Heart right ventricle (tissue), 16 donors: ENCODE measurements around the gene ARID5A. TPM values are rescaled to one million over a fixed set of nuclear protein-coding genes. Genes with fewer than 3 reads are reported as not detected.

Experiments
- ATAC-seq, 8 donors: fragments of 200-7000 bp; cut with Tn5 transposase; one replicate each; pipeline ENCODE4 v1.9.1; 2020; ENCODE audit warnings: mild to moderate bottlenecking in 8 of 8, moderate library complexity in 8 of 8, moderate number of reproducible peaks in 1 of 8
- DNase-seq, 2 donors: peaks; one replicate each; pipeline ENCODE4 v3.0.0-alpha.2; 2020
- H3K27ac ChIP-seq, 10 donors: fragments of 200-600 bp; sonication (generic) in 2 of 10; one replicate each; pipeline versions ENCODE4 v1.5.0 to v1.8.0; 2020 to 2022; ENCODE audit warnings: mild to moderate bottlenecking in 3 of 10
- H3K27me3 ChIP-seq, 7 donors: fragments of 200-600 bp; one replicate each; pipeline ENCODE4 v1.8.0; 2021 to 2022; ENCODE audit warnings: mild to moderate bottlenecking in 2 of 7
- H3K36me3 ChIP-seq, 9 donors: fragments of 200-600 bp; sonication (generic) in 1 of 9; one replicate each; pipeline versions ENCODE4 v1.5.0 to v1.8.0; 2020 to 2022; ENCODE audit warnings: mild to moderate bottlenecking in 2 of 9
- H3K4me1 ChIP-seq, 9 donors: fragments of 200-600 bp; sonication (generic) in 1 of 9; one replicate each; pipeline versions ENCODE4 v1.5.0 to v1.8.0; 2020 to 2022; ENCODE audit warnings: mild to moderate bottlenecking in 4 of 9
- H3K4me3 ChIP-seq, 10 donors: fragments of 200-600 bp; sonication (generic) in 2 of 10; one replicate each; pipeline versions ENCODE4 v1.5.0 to v1.8.0; 2020 to 2022; ENCODE audit warnings: mild to moderate bottlenecking in 7 of 10, moderate library complexity in 2 of 10
- H3K9me3 ChIP-seq, 11 donors: fragments of 200-600 bp in 10 of 11; sonication (generic) in 2 of 11; one replicate each; pipeline versions ENCODE4 v1.5.0 to v1.8.0; 2013 to 2022; ENCODE audit warnings: mild to moderate bottlenecking in 2 of 11, control low read depth in 1 of 11, moderate library complexity in 1 of 11
- WGBS, 2 donors: extraction: QIAGEN DNeasy Blood & Tissue Kit; methylation state at CpG; one replicate each; pipeline ENCODE4 v1.1.7; 2013; ENCODE audit warnings: inconsistent platforms in 1 of 2; 5-methylcytosine and 5-hydroxymethylcytosine counted together
- intact Hi-C, 10 donors: fragments of 100-400 bp; cut with DNase I; formaldehyde crosslinking; loops; one replicate each; pipeline versions ENCODE4 v1.11.1 to v1.14.2; 2022
- polyA plus RNA-seq, 2 donors: library from polyadenylated mRNA; stranded (reverse); fragments of 200-250 nt; gene quantifications; one replicate each; pipeline ENCODE4 v1.2.3, GENCODE V29; 2013
- total RNA-seq, 10 donors: library from RNA; stranded (reverse); fragmentation: NEBNext Ultra II Directional in 3 of 10; extraction: Animal tissue kit (Norgen Biotek cat#: 25700) in 3 of 10; gene quantifications; one replicate each; pipeline versions ENCODE4 v1.2.1 to v1.2.4, GENCODE V29; 2021 to 2023
- TF ChIP-seq, protein P1 (sequence below), 9 donors: fragments of 200-600 bp; sonication (generic) in 2 of 9; IDR thresholded peaks; one replicate each; pipeline versions ENCODE4 v1.5.0 to v1.8.0; 2021 to 2022; ENCODE audit warnings: antibody characterized with exemption in 9 of 9, mild to moderate bottlenecking in 5 of 9, moderate library complexity in 1 of 9
- donor health status: Arrhythmogenic right ventricular cardiomyopathy.
- donor health status: ischemic (EF 13 %, LVEDD 7.1; RV severe dilation, severe dysfunction).
- donor health status: healthy with polysubstance abuse.
- donor health status: DM: no; HTN: yes; CAD: no.
- donor health status: DM: no; HTN: no; CAD: no.
- donor health status: ischemic (EF 25% LVEDD 6.9; RV normal size, moderate dysfunction).
- donor health status: ischemic (EF 25% LVEDD 5.7; RV mildly dilated, moderate dysfunction).
- donor health status: healthy.
- donor health status: DM: yes; HTN: yes; CAD: no.
- donor health status: Ischemic cardiomyopathy.
- donor health status: ischemic (EF 35%, LVEDD 5.7; RV mildly dilated, moderate dysfunction).
- donor health status: nonischemic (EF 11% LVEDD 7.7; RV severe dilation, severe dysfunction).
- donor health status: DM: yes; HTN: yes; CAD: no.
- donor health status: PGD.
- donor health status: ischemic (EF 29% LVEDD 5.4; RV normal size, mild dysfunction).
- donor health status: nonischemic (EF 23%, LVEDD 6.1; RV moderate dilation, normal function).

The ARID5A gene
- total and polyA plus RNA-seq, 12 donors = 12.0 to 121 (median 41.1) TPM

DNA sequence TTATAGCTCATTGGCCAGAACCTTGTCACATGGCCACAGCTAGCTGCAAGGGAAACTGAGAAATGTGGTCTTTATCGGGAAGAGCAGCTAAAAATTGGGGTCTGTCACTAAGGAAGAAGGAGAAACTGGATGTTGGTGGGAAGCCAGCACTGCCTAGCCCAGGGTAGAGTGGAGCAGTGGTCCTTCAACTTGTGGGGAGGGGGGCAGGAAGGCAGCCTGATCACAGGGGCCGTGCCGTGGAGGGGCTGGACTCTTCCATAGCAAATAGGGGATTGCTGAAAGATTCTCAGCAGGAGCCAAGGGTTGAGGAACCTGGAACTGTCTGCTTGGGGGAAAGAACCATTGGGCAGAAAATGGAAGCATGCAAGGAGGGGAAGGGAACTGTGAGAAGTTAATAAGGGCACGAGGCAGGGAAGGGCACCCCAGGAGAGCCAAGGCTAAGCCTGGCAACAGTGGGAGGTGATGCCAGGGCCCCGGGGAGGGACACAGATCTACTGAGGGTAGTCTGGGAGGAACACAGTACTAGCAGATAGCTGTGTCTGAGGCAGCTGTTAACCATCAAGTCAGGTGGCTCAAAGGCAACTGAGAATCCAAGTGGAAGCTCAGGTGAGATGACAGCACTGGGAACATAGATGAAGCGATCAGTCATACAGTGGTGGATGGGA, 25.5 kb upstream of the ARID5A start:
- Histone ChIP-seq H3K36me3 (no peaks in the 10 kb centered on the region), H3K27me3 (no peaks in the 10 kb centered on the region), H3K27ac (no peak overlapping the region), H3K4me3 (no peak overlapping the region), H3K9me3 (no peaks in the 10 kb centered on the region), H3K4me1 (peaks cover 5 to 23% (median 15%) of the 10 kb centered on the region in 9 donors)
- TF ChIP-seq, protein P1, sequence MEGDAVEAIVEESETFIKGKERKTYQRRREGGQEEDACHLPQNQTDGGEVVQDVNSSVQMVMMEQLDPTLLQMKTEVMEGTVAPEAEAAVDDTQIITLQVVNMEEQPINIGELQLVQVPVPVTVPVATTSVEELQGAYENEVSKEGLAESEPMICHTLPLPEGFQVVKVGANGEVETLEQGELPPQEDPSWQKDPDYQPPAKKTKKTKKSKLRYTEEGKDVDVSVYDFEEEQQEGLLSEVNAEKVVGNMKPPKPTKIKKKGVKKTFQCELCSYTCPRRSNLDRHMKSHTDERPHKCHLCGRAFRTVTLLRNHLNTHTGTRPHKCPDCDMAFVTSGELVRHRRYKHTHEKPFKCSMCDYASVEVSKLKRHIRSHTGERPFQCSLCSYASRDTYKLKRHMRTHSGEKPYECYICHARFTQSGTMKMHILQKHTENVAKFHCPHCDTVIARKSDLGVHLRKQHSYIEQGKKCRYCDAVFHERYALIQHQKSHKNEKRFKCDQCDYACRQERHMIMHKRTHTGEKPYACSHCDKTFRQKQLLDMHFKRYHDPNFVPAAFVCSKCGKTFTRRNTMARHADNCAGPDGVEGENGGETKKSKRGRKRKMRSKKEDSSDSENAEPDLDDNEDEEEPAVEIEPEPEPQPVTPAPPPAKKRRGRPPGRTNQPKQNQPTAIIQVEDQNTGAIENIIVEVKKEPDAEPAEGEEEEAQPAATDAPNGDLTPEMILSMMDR (IDR thresholded peaks at IDR 0.05) = no peak
- DNase-seq (no peak), ATAC-seq (no peak)
- WGBS, 2 donors = 73 to 74% methylated on average over 6 of the region's 6 CpGs
- intact Hi-C loops = loop anchor here in 2 of 10 donors (5.0 to 10.0 kb wide), 2 partner anchors 366 to 374 kb away; partner anchors contain the start of genes ASTL (in 1 of the 2) and DUSP2 (in 1 of the 2)

DNA sequence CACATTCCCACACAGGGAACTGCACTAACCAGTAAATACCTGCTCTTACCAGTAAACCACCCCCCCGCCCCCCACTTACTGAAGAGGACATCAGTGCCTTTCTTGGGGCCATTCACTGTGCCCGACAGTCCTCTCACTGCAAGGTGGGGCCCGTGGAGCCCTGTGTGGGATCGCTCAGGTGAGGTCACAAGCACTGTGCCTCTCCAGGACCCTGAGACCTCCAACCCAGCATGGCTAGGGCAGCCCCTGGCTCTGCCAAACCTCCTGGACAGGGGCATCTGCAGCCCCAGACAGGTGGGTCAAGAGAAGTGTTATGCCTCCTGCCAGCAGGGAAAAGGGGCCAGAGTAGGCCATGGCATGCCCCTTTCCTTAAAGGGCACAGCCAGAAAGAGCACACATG, 24.7 kb upstream of the ARID5A start:
- no peak overlapping the region for H3K27ac ChIP-seq
- intact Hi-C loops = loop anchor here in 2 of 10 donors (5.0 to 10.0 kb wide), 2 partner anchors 367 to 375 kb away; partner anchors contain the start of genes ASTL (in 1 of the 2) and DUSP2 (in 1 of the 2)
- DNase-seq (no peak), ATAC-seq (no peak)
- H3K4me3 ChIP-seq = no peak overlapping the region
- no peaks in the 10 kb centered on the region for H3K36me3 ChIP-seq
- peaks cover 5 to 23% (median 15%) of the 10 kb centered on the region in 9 donors for H3K4me1 ChIP-seq
- H3K9me3 ChIP-seq = peaks cover 0 to 6% (median 2%) of the 10 kb centered on the region in 11 donors
- no peaks in the 10 kb centered on the region for H3K27me3 ChIP-seq
- TF ChIP-seq, protein P1 (IDR thresholded peaks at IDR 0.05) = no peak
- WGBS, 2 donors = 82 to 95% methylated on average over 4 of the region's 4 CpGs

DNA sequence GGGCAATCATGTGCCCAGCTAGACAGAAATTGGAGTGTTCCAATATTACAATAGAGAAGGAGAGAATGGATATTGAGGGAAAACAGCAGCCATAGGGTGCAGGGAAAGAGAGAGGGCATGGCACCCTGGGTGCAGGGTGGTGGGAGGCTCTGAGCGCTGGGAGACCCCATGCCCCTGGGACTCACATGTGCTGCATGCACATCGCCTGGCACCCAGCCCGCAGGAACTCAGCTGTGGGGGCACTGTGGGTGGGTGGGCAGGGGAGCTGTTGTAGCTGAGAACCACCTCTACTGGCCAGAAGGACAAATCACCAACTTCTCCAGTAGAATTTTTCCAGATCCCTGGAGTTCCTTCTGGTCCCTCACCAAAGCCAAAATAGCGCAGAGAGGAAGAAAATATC, 24.2 kb upstream of the ARID5A start:
- DNase-seq (no peak), ATAC-seq (no peak)
- peaks cover 5 to 23% (median 15%) of the 10 kb centered on the region in 9 donors for H3K4me1 ChIP-seq
- H3K27me3 ChIP-seq = no peaks in the 10 kb centered on the region
- no peaks in the 10 kb centered on the region for H3K36me3 ChIP-seq
- intact Hi-C loops = loop anchor here in 2 of 10 donors (5.0 to 10.0 kb wide), 2 partner anchors 368 to 375 kb away; partner anchors contain the start of genes ASTL (in 1 of the 2) and DUSP2 (in 1 of the 2)
- no peak overlapping the region for H3K4me3 ChIP-seq
- peaks cover 0 to 11% (median 5%) of the 10 kb centered on the region in 11 donors for H3K9me3 ChIP-seq
- TF ChIP-seq, protein P1 (IDR thresholded peaks at IDR 0.05) = no peak
- H3K27ac ChIP-seq = no peak overlapping the region
- 93 to 95% methylated on average over 4 of the region's 4 CpGs for WGBS, 2 donors

DNA sequence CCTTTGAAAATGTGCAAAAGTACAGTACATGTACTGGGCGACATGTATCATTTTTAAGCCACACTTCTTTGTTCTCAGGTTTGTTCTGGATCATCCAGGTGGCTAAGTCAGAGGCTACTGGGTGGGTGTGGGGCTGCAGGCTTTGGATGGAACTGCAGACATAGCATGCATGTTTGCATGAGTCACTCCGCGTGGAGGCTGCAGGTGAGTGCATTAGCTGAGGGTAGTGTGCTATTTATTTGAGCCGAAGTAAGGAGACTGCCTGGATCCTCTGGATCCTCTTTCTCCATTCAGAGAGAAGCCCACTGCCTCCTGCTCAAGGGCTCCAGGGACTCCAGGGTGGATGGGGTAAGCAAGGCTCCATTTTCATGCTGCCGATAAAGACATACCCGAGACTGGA, 22.0 kb upstream of the ARID5A start:
- TF ChIP-seq, protein P1 (IDR thresholded peaks at IDR 0.05) = no peak
- 91 to 94% methylated on average over 6 of the region's 6 CpGs for WGBS, 2 donors

More for the DNA sequence above, 22.0 kb upstream of the ARID5A start:
- ATAC-seq (no peak), DNase-seq (no peak)
- no peak overlapping the region for H3K27ac ChIP-seq
- intact Hi-C loops = loop anchor here in 2 of 10 donors (5.0 to 10.0 kb wide), 2 partner anchors 370 to 377 kb away; partner anchors contain the start of genes ASTL (in 1 of the 2) and DUSP2 (in 1 of the 2)
- H3K4me1 ChIP-seq = peaks cover 0 to 2% (median 0%) of the 10 kb centered on the region in 9 donors
- H3K27me3 ChIP-seq = no peaks in the 10 kb centered on the region
- no peaks in the 10 kb centered on the region for H3K36me3 ChIP-seq
- H3K9me3 ChIP-seq = peaks cover 0 to 16% (median 5%) of the 10 kb centered on the region in 11 donors
- H3K4me3 ChIP-seq = no peak overlapping the region
